GM21381 (cell line): ENCODE results near the gene UBR4.
"Not testable (repeated sequence)": the region's sequence is repeated elsewhere in the genome, so short reads cannot be mapped to it uniquely, and the experiment has no call there.

Experiments
- ATAC-seq: cut with Tn5 transposase; IDR thresholded peaks from one replicate; pipeline ENCODE4 v1.9.1; 2021; ENCODE audit warnings: mild to moderate bottlenecking, moderate library complexity; ENCODE audit not compliant: unreplicated experiment

Gene UBR4

GRCh38 chr1:19220080-19220846, 10.2 kb upstream of the UBR4 start:
- no peak for ATAC-seq

GRCh38 chr1:19219451-19219850, 9.4 kb upstream of the UBR4 start:
- no peak for ATAC-seq

GRCh38 chr1:19216585-19216984, 6.5 kb upstream of the UBR4 start:
- not testable (repeated sequence) for ATAC-seq

- ATAC-seq = no peak
These were observed 3.5 kb upstream of the UBR4 start for GRCh38 chr1:19213580-19213979.

GRCh38 chr1:19212167-19212566, 2.1 kb upstream of the UBR4 start:
- ATAC-seq = no peak

- ATAC-seq = no peak
These were observed 895 bp upstream of the UBR4 start for GRCh38 chr1:19210772-19211549.

- ATAC-seq = peak; percentile 41
These were observed 552 bp downstream of the UBR4 start for GRCh38 chr1:19209439-19209989.

- no peak for ATAC-seq
These were observed 1.2 kb downstream of the UBR4 start for GRCh38 chr1:19208710-19209438.

- ATAC-seq = no peak
These were observed 3.1 kb downstream of the UBR4 start for GRCh38 chr1:19206947-19207346.

- ATAC-seq = no peak
These were observed 4.2 kb downstream of the UBR4 start for GRCh38 chr1:19205845-19206244.

- no peak for ATAC-seq
These were observed 4.7 kb downstream of the UBR4 start for GRCh38 chr1:19205403-19205802.

GRCh38 chr1:19204446-19205266, 5.4 kb downstream of the UBR4 start:
- ATAC-seq = no peak

- ATAC-seq = no peak
These were observed 6.6 kb downstream of the UBR4 start for GRCh38 chr1:19203440-19203839.

GRCh38 chr1:19202396-19202795, 7.7 kb downstream of the UBR4 start:
- ATAC-seq = no peak

GRCh38 chr1:19199969-19200604, 10.0 kb downstream of the UBR4 start:
- no peak for ATAC-seq

GRCh38 chr1:19199329-19199968, 10.6 kb downstream of the UBR4 start:
- no peak for ATAC-seq

GRCh38 chr1:19198820-19199219, 11.2 kb downstream of the UBR4 start:
- ATAC-seq = no peak

GRCh38 chr1:19197845-19198244, 12.2 kb downstream of the UBR4 start:
- ATAC-seq = no peak

- no peak for ATAC-seq
These were observed 13.7 kb downstream of the UBR4 start for GRCh38 chr1:19196331-19196730.
